Ectodermal cell (in vitro differentiated cells): ENCODE measurements around the gene CYSTM1.

Experiments used
- H3K27ac ChIP-seq: 2 replicates; pipeline ENCODE4 v1.7.0; 2013; ENCODE audit warnings: mild to moderate bottlenecking, low read depth, low read length; ENCODE audit not compliant: insufficient read depth, poor library complexity, severe bottlenecking
- H3K27me3 ChIP-seq: 2 replicates; pipeline ENCODE4 v1.7.0; 2013; ENCODE audit warnings: mild to moderate bottlenecking, low read length; ENCODE audit not compliant: insufficient read depth, control insufficient read depth, poor library complexity, severe bottlenecking
- H3K36me3 ChIP-seq: one replicate; pipeline ENCODE4 v1.7.0; 2013; ENCODE audit warnings: low read length; ENCODE audit not compliant: control insufficient read depth, insufficient read depth
- H3K4me1 ChIP-seq: one replicate; pipeline ENCODE4 v1.7.0; 2013; ENCODE audit warnings: low read length; ENCODE audit not compliant: control insufficient read depth, insufficient read depth
- H3K4me3 ChIP-seq: 2 replicates; pipeline ENCODE4 v1.7.0; 2013; ENCODE audit warnings: low read depth, low read length, control low read depth; ENCODE audit not compliant: insufficient read depth
- H3K9me3 ChIP-seq: 2 replicates; pipeline ENCODE4 v1.7.0; 2013; ENCODE audit warnings: mild to moderate bottlenecking, low read length, moderate library complexity; ENCODE audit not compliant: control insufficient read depth
- WGBS, 2 experiments: methylation state at CpG; one replicate each; pipeline ENCODE4 v1.1.7; 2013; ENCODE audit warnings: missing lambda C conversion rate in 2 of 2; 5-methylcytosine and 5-hydroxymethylcytosine counted together

Gene CYSTM1

DNA sequence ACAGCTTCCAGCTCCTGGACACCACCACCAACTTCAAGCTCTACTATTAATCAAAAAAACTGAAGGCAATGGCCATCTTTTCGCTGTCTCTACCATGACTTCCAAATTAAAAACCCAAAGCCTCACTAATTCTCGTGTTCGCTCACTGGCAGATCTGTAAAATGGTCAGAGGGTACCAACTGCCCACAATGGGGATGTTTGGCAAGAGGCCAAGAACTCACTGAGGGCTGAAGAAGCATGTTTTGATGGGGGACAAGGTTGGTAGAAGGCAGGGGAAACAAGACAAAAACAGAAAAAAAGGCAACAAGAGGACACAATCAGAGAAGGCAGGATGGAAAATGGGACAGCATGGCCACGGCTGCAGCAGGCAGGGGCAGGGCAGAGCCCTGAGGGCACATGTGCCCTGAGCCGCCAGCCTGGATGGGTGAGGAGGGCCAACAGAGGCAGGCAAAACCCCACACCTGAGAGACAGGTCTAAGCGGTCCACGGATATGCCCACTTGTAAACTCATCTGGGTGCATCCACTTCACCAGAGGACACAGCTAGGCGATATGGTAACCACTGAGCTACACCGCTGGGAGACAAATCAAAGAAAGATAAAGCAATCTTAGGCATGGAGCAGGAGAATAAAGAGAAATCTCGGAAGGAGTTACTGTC lies 77.6 kb downstream of the CYSTM1 start:
- 95% methylated on average over 10 of the region's 10 CpGs for WGBS, 2 experiments
- Histone ChIP-seq H3K27ac (no peak overlapping the region), H3K4me3 (no peak overlapping the region), H3K27me3 (no peaks in the 10 kb centered on the region), H3K36me3 (no peaks in the 10 kb centered on the region), H3K4me1 (peaks cover 3% of the 10 kb centered on the region), H3K9me3 (no peaks in the 10 kb centered on the region)

DNA sequence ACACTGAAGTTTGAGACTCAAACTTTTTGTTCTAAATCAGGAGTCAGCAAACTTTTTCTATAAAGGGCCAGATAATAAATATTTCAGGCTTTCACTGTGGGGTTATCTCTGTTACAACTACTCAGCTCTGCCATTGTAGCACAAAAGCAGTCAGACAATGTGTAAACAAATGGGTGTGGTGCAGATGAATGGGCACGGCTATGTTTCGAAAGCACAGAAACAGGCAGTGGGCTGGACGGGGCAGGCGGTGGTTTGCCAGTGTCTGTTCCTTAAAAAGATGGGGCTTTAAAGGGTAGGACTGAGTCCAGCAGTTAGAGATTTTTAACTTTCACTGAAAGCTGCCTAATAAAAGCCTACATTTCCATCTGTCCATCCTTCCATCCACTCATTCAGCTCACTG lies 79.0 kb downstream of the CYSTM1 start:
- 91 to 92% methylated on average over 4 of the region's 4 CpGs for WGBS, 2 experiments
- Histone ChIP-seq H3K27me3 (no peaks in the 10 kb centered on the region), H3K27ac (no peak overlapping the region), H3K4me3 (no peak overlapping the region), H3K4me1 (peaks cover 3% of the 10 kb centered on the region), H3K36me3 (no peaks in the 10 kb centered on the region), H3K9me3 (no peaks in the 10 kb centered on the region)

DNA sequence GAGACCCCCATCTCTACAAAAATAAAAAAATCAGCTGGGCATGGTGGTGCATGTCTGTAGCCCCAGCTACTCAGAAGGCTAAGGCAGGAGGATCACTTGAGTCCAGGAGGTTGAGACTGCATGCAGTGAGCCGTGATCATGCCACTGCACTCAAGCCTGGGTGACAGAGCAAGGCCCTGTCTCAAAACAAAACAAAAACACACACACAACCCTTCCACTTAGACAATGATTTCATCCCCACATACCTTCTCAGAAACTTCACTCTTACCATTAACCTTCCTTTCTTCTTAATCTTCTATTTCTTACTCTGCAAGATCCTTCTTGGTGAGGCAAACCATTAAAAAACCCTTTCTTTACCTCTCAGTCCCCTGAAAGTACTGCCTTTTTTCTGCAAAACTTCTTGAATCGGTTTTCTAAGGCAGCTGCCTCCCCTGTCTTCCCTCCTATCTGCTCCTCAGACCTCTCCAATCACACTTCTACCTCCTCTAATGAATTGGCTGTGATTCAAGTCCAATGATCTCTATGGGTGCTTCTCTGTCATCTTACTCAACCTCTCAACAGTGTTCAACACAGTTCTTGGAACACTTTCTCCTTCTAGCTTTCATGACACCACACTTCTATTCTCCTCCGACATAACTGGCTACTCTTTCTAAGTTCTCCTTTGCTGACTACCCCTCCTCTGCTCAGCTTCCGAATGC lies 80.6 kb downstream of the CYSTM1 start:
- WGBS, 2 experiments, result 91% methylated on average over 4 of the region's 4 CpGs
- Histone ChIP-seq H3K4me1 (peaks cover 3% of the 10 kb centered on the region), H3K9me3 (no peaks in the 10 kb centered on the region), H3K4me3 (no peak overlapping the region), H3K27ac (no peak overlapping the region), H3K36me3 (no peaks in the 10 kb centered on the region), H3K27me3 (no peaks in the 10 kb centered on the region)

DNA sequence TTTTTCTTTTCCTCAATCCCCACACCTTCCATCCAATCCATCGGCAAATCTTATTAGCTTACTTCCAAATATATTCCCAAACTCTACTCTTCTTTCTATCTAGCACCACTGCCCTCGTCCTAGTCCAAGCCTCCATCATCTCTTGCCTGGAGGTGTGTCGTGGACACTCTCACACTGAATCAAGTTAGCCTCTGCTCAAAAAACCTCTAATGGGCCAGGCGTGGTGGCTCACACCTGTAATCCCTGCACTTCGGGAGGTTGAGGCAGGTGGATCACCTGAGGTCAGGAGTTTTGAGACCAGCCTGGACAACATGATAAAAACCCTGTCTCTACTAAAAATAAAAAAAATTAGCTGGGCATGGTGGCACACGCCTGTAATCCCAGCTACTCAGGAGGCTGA lies 81.7 kb downstream of the CYSTM1 start:
- H3K36me3 ChIP-seq, result no peaks in the 10 kb centered on the region
- no peak overlapping the region for H3K4me3 ChIP-seq
- H3K4me1 ChIP-seq, result peaks cover 3% of the 10 kb centered on the region
- H3K27me3 ChIP-seq, result no peaks in the 10 kb centered on the region
- H3K9me3 ChIP-seq, result no peaks in the 10 kb centered on the region
- 91 to 92% methylated on average over 6 of the region's 6 CpGs for WGBS, 2 experiments
- H3K27ac ChIP-seq, result no peak overlapping the region

DNA sequence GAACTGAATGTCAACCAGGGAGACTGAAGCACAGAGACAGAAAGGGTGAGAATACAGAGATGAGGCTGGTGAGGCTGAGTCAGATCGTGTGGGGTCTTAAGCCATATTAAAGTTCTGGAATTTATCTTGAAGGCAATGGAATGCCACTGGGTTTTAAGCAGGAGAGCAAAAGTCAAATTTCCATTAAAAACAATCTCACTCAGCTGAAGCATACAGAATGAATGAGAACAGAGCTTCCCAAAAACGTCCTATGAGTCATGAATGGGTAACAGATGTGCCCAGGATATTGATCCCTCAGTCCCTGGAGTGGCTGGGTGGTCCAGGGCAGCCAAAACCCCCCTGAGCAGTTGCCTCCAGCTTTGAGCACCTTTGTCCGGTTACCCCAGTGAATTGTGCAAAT lies 83.0 kb downstream of the CYSTM1 start:
- H3K9me3 ChIP-seq, result no peaks in the 10 kb centered on the region
- no peak overlapping the region for H3K27ac ChIP-seq
- peaks cover 3% of the 10 kb centered on the region for H3K4me1 ChIP-seq
- no peaks in the 10 kb centered on the region for H3K27me3 ChIP-seq
- 87 to 94% methylated on average over 3 of the region's 3 CpGs for WGBS, 2 experiments
- no peaks in the 10 kb centered on the region for H3K36me3 ChIP-seq
- H3K4me3 ChIP-seq, result no peak overlapping the region

DNA sequence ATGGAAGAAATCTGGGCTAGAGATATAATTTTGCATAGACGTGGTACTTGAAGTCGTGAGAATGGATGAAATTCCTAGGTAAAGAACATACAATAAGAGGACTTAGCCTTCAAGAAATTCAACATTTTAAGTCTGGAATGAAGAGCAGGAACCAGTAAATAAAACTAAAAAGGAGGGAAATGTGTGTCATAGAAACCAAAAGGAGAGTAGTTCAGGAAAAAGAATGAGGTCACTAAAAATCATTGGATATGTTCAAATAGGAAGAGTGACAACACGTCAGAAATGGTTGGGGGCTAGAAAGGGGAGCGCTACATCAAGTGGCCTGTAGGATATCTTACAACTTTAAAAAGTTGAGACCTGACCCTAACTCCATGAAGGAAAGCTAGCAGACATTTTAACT lies 83.9 kb downstream of the CYSTM1 start:
- WGBS, 2 experiments, result 93 to 97% methylated on average over 4 of the region's 4 CpGs
- no peaks in the 10 kb centered on the region for H3K27me3 ChIP-seq
- H3K27ac ChIP-seq, result no peak overlapping the region

DNA sequence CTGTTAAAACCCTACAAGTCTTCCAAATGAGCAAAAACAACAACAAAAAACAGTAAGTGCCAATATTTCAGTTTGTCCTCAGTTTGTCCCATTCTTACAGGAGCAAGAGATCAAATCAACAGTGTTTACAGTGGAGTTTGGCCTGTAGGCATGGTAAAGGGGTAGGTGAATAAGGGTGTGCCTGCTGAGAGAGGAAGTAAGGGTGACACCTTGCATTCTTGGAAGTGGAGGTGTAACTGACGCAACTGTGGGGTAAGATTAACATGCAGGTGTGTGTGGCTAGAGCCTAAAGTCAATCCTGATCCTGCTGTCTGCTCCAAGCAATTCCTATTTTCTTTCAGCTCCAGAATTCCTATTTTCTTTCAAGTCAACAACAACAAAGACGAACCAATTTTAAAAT lies 84.5 kb downstream of the CYSTM1 start:
- Histone ChIP-seq H3K4me1 (no peaks in the 10 kb centered on the region), H3K27ac (no peak overlapping the region)
- WGBS, 2 experiments, result 92 to 94% methylated on average over 2 of the region's 2 CpGs

More for the DNA sequence above, 83.9 kb downstream of the CYSTM1 start:
- no peak overlapping the region for H3K4me3 ChIP-seq
- H3K4me1 ChIP-seq, result peaks cover 3% of the 10 kb centered on the region
- no peaks in the 10 kb centered on the region for H3K9me3 ChIP-seq
- H3K36me3 ChIP-seq, result no peaks in the 10 kb centered on the region

DNA sequence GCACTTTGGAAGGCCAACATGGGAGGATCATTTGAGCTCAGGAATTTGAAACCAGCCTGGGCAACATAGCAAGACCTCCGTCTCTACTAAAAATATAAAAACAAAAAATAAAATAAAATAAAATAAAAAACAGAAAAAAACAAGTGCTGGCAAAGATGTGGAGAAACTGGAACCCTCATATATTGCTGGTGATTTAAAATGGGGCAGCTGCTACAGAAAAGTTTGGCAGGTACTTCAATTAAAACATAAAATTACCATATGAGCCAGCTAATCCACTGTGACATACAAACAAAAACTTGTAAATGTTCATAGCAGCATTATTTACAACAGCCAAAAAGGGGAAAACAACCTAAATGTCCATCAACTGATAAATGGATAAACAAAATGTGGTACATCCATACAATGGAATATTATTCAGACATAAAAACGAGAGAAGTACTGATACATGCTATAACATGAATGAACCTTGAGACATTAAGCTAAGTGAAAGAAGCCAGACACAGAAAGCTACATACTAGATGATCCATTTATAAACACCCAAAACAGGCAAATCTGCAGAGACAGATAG lies 85.2 kb downstream of the CYSTM1 start:
- Histone ChIP-seq H3K27me3 (no peaks in the 10 kb centered on the region), H3K4me3 (no peak overlapping the region), H3K36me3 (no peaks in the 10 kb centered on the region), H3K9me3 (no peaks in the 10 kb centered on the region), H3K4me1 (no peaks in the 10 kb centered on the region), H3K27ac (no peak overlapping the region)
- WGBS, 2 experiments, result 100% methylated on average over 1 of the region's 2 CpGs; no CpG with 5 or more reads in 1 of the 2 experiments

More for the DNA sequence above, 84.5 kb downstream of the CYSTM1 start:
- Histone ChIP-seq H3K9me3 (no peaks in the 10 kb centered on the region), H3K27me3 (no peaks in the 10 kb centered on the region), H3K4me3 (no peak overlapping the region), H3K36me3 (no peaks in the 10 kb centered on the region)

DNA sequence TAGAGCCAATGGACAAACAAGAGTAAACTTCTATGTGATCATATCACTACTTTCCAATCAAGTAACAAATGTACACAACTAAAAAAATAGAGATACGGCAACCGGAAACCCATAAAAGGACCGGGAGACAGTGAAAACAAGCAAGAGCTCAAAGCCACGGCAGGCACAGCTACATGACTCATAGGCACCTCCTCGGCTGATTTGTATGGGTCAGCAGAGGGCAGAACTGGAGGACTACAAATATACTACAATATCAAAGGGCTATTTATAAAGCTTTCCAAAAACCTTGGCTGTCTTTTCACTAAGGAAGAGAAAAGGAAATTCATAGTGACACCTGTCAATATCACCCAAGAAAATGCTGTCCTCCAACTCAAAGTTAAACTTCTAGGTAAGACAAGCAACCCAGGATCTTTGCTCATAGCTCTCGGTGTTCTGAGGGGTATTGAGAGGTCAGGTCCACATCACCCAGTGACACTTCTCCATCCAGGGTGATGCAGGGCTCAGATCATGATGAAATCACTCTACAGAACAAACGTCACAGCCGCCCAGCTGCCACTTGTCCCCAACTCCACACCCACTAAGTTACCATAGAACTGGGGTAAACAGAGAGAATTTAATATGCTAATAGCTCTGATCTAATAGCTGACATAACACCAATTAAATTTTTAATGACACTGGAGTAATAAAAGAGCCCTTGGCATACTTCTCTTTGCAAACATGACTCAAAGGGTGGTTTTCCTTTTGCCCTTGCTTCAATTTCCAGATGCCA lies 86.6 kb downstream of the CYSTM1 start:
- H3K27me3 ChIP-seq, result no peaks in the 10 kb centered on the region
- no peaks in the 10 kb centered on the region for H3K36me3 ChIP-seq
- WGBS, 2 experiments, result 75 to 83% methylated on average over 6 to 8 of the region's 8 CpGs
- H3K4me1 ChIP-seq, result no peaks in the 10 kb centered on the region
- no peak overlapping the region for H3K27ac ChIP-seq
- no peak overlapping the region for H3K4me3 ChIP-seq
- no peaks in the 10 kb centered on the region for H3K9me3 ChIP-seq

DNA sequence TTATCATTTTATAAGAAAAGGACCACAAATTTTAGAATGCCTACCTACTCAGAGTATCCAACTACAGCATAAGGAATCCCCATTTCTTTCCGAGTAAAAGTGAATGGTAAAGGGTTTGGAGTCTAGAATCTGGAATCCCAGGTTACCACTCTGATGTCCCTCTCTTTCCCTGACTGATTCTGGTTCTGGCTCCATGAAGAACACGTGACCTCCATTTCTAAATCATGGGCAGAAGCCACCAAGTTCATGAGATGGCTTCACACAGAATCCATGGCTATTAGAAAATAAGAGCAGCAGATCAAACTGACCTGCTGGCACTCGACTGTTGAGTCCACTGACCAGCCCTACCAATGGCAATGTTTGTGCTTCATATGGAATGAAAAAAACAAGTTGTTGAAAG lies 87.2 kb downstream of the CYSTM1 start:
- H3K36me3 ChIP-seq, result no peaks in the 10 kb centered on the region
- H3K9me3 ChIP-seq, result no peaks in the 10 kb centered on the region
- H3K27me3 ChIP-seq, result no peaks in the 10 kb centered on the region
- H3K4me1 ChIP-seq, result peaks cover 3% of the 10 kb centered on the region
- H3K4me3 ChIP-seq, result no peak overlapping the region
- no peak overlapping the region for H3K27ac ChIP-seq
- WGBS, 2 experiments, result 92 to 96% methylated on average over 3 of the region's 3 CpGs
